ENCODE measurements around the gene GANC.

The GANC gene

GRCh38 chr15:42231088-42231487 lies 41.9 kb upstream of the GANC start:
- no peak for DNase-seq
- no peak for TF ChIP-seq CTCF (IDR thresholded peaks at IDR 0.05; ENCODE audit: low read length)
- no peak for TF ChIP-seq EZH2 (optimal IDR thresholded peaks at IDR 0.05; ENCODE audit: low read depth, low read length)
- no peak for TF ChIP-seq EZH2phosphoT487 (IDR thresholded peaks at IDR 0.05; ENCODE audit: low read length)
- Histone ChIP-seq H3K79me2 (ENCODE audit: low read length) (no peaks in the 10 kb centered on the region; the same call in 1 of the 2 replicates), H4K20me1 (ENCODE audit: insufficient read depth, low read length) (no peaks in the 10 kb centered on the region), H3K9ac (ENCODE audit: low read length) (no peak overlapping the region), H3K4me1 (ENCODE audit: low read length) (no peaks in the 10 kb centered on the region), H3K27ac (ENCODE audit: low read length) (no peak overlapping the region), H3K4me3 (ENCODE audit: low read length) (no peak overlapping the region), H3K27me3 (replicated peaks; ENCODE audit: insufficient read depth, low read length) (no peaks in the 10 kb centered on the region), H3K9me2 (replicated peaks; ENCODE audit: insufficient read depth, low read length) (no peaks in the 10 kb centered on the region), H2AFZ (ENCODE audit: low read length) (no peak overlapping the region), H3K9me3 (replicated peaks; ENCODE audit: insufficient read depth, low read length) (no peaks in the 10 kb centered on the region), H3F3A (ENCODE audit: insufficient read depth, low read length) (no peaks in the 10 kb centered on the region), H3K36me3 (replicated peaks; ENCODE audit: insufficient read depth, low read length) (peaks cover 4% of the 10 kb centered on the region), H3K4me2 (ENCODE audit: low read depth, low read length) (no peak overlapping the region)

GRCh38 chr15:42232606-42233005 lies 40.4 kb upstream of the GANC start:
- no peaks in the 10 kb centered on the region for H3K27me3 ChIP-seq (replicated peaks; ENCODE audit: insufficient read depth, low read length)
- no peaks in the 10 kb centered on the region for H3K9me2 ChIP-seq (replicated peaks; ENCODE audit: insufficient read depth, low read length)
- no peak overlapping the region for H3K4me2 ChIP-seq (ENCODE audit: low read depth, low read length)
- TF ChIP-seq EZH2 (optimal IDR thresholded peaks at IDR 0.05; ENCODE audit: low read depth, low read length) = no peak
- TF ChIP-seq CTCF (IDR thresholded peaks at IDR 0.05; ENCODE audit: low read length) = no peak
- no peak for TF ChIP-seq EZH2phosphoT487 (IDR thresholded peaks at IDR 0.05; ENCODE audit: low read length)
- H3K9me3 ChIP-seq (replicated peaks; ENCODE audit: insufficient read depth, low read length) = no peaks in the 10 kb centered on the region
- H3K9ac ChIP-seq (ENCODE audit: low read length) = no peak overlapping the region
- H3K4me3 ChIP-seq (ENCODE audit: low read length) = no peak overlapping the region
- H3K79me2 ChIP-seq (ENCODE audit: low read length) = no peaks in the 10 kb centered on the region; the same call in 1 of the 2 replicates
- H4K20me1 ChIP-seq (ENCODE audit: insufficient read depth, low read length) = no peaks in the 10 kb centered on the region
- H3K36me3 ChIP-seq (replicated peaks; ENCODE audit: insufficient read depth, low read length) = no peaks in the 10 kb centered on the region; the same call in 1 of the 2 replicates
- H3K27ac ChIP-seq (ENCODE audit: low read length) = no peak overlapping the region
- no peak overlapping the region for H2AFZ ChIP-seq (ENCODE audit: low read length)
- no peaks in the 10 kb centered on the region for H3K4me1 ChIP-seq (ENCODE audit: low read length)
- H3F3A ChIP-seq (ENCODE audit: insufficient read depth, low read length) = no peaks in the 10 kb centered on the region
- no peak for DNase-seq

- Histone ChIP-seq H3K9me3 (replicated peaks; ENCODE audit: insufficient read depth, low read length) (no peaks in the 10 kb centered on the region), H3K4me1 (ENCODE audit: low read length) (no peaks in the 10 kb centered on the region), H4K20me1 (ENCODE audit: insufficient read depth, low read length) (no peaks in the 10 kb centered on the region), H3K27me3 (replicated peaks; ENCODE audit: insufficient read depth, low read length) (no peaks in the 10 kb centered on the region), H3F3A (ENCODE audit: insufficient read depth, low read length) (no peaks in the 10 kb centered on the region), H3K9me2 (replicated peaks; ENCODE audit: insufficient read depth, low read length) (no peaks in the 10 kb centered on the region), H3K27ac (ENCODE audit: low read length) (no peak overlapping the region), H2AFZ (ENCODE audit: low read length) (no peak overlapping the region), H3K9ac (ENCODE audit: low read length) (no peak overlapping the region), H3K4me2 (ENCODE audit: low read depth, low read length) (no peak overlapping the region), H3K79me2 (ENCODE audit: low read length) (no peaks in the 10 kb centered on the region; the same call in 1 of the 2 replicates), H3K4me3 (ENCODE audit: low read length) (no peak overlapping the region), H3K36me3 (replicated peaks; ENCODE audit: insufficient read depth, low read length) (no peaks in the 10 kb centered on the region; the same call in 1 of the 2 replicates)
- TF ChIP-seq EZH2 (optimal IDR thresholded peaks at IDR 0.05; ENCODE audit: low read depth, low read length) (no peak), CTCF (IDR thresholded peaks at IDR 0.05; ENCODE audit: low read length) (no peak), EZH2phosphoT487 (IDR thresholded peaks at IDR 0.05; ENCODE audit: low read length) (no peak)
- DNase-seq = no peak
These were observed 39.9 kb upstream of the GANC start for GRCh38 chr15:42233107-42233506.

All from MM.1S (cell line).